Central memory CD8-positive, alpha-beta T cell (primary cell): ENCODE results near the gene CAVIN2.
A peak's percentile ranks its signal among the peaks of the same experiment; 100 is the strongest.

Experiments used
- ATAC-seq: fragments of 150-1000 bp; cut with Tn5 transposase; replicated peaks from 2 replicates; pipeline ENCODE4 v1.10.0; 2022; ENCODE audit warnings: mild to moderate bottlenecking, moderate FRiP score, moderate number of reproducible peaks; ENCODE audit not compliant: poor library complexity, severe bottlenecking; ENCODE audit errors: extremely low read depth
- DNase-seq, 2 donors: peaks; one replicate each; pipeline ENCODE4 v3.0.0; 2021; ENCODE audit warnings: low spot score in 2 of 2
- H3K27ac Mint-ChIP-seq: one replicate; pipeline ENCODE4 v1.8.0; 2022; ENCODE audit warnings: low read depth, mild to moderate bottlenecking, moderate library complexity, mixed read lengths
- H3K27me3 Mint-ChIP-seq: one replicate; pipeline ENCODE4 v1.8.0; 2022; ENCODE audit warnings: mixed read lengths
- H3K36me3 Mint-ChIP-seq: one replicate; pipeline ENCODE4 v1.8.0; 2022; ENCODE audit warnings: mild to moderate bottlenecking, moderate library complexity, mixed read lengths; ENCODE audit not compliant: insufficient read depth
- H3K4me1 Mint-ChIP-seq: one replicate; pipeline ENCODE4 v1.8.0; 2022; ENCODE audit warnings: mixed read lengths
- H3K4me3 Mint-ChIP-seq: one replicate; pipeline ENCODE4 v1.8.0; 2022; ENCODE audit warnings: mild to moderate bottlenecking, moderate library complexity, mixed read lengths
- H3K9me3 Mint-ChIP-seq: one replicate; pipeline ENCODE4 v1.8.0; 2022; ENCODE audit warnings: mixed read lengths

CAVIN2 gene, protein sequence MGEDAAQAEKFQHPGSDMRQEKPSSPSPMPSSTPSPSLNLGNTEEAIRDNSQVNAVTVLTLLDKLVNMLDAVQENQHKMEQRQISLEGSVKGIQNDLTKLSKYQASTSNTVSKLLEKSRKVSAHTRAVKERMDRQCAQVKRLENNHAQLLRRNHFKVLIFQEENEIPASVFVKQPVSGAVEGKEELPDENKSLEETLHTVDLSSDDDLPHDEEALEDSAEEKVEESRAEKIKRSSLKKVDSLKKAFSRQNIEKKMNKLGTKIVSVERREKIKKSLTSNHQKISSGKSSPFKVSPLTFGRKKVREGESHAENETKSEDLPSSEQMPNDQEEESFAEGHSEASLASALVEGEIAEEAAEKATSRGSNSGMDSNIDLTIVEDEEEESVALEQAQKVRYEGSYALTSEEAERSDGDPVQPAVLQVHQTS

DNA sequence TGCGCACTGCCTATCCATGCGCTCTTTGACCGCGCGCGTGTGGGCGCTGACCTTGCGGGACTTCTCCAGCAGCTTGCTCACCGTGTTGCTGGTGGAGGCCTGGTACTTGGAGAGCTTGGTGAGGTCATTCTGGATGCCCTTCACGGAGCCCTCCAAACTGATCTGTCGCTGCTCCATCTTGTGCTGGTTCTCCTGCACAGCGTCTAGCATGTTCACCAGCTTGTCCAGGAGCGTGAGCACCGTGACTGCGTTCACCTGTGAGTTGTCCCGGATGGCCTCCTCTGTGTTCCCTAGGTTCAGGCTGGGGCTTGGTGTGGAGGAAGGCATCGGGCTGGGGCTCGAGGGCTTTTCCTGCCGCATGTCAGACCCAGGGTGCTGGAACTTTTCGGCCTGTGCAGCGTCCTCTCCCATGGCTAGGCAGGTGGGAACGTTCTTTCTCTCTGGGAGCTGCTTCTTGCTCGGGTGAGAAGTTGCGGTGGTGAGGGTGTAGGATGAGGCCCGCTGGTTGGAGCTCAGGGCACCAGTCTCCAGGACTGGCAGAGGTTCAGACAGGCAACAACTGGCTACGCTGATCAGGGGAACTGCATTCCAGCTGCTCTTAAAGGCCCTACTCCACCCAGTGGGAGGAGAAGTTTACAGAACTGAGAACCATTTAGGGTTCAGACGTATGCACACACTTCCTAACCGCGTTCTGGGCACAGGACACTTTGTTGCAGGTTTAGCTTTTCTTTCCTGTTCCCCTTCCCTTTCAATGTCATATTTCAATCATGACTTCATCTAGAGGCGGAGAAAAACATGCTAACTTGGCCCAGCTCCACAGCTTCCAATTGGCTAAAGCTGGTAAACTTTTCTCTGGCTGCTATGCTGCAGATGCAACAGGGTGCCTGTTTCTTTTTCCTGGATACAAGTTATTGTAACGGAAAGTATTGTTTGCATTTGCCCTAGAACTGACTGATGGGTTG lies at the start of gene CAVIN2:
Gene CAVIN2, minus strand, starts transcription at position 574 of the 962 bp plus-strand sequence. Its CDS starts 163 bp downstream, at position 411.
- Mint-ChIP-seq H3K27me3 (peaks cover 85% of the 10 kb centered on the region), H3K27ac (no peak within 1 kb of the TSS), H3K4me1 (no peaks in the 10 kb centered on the region), H3K9me3 (no peaks in the 10 kb centered on the region), H3K36me3 (no peaks in the 10 kb centered on the region), H3K4me3 (no peak within 1 kb of the TSS)
- peak; percentile 28 for ATAC-seq
- no peak for DNase-seq

DNA sequence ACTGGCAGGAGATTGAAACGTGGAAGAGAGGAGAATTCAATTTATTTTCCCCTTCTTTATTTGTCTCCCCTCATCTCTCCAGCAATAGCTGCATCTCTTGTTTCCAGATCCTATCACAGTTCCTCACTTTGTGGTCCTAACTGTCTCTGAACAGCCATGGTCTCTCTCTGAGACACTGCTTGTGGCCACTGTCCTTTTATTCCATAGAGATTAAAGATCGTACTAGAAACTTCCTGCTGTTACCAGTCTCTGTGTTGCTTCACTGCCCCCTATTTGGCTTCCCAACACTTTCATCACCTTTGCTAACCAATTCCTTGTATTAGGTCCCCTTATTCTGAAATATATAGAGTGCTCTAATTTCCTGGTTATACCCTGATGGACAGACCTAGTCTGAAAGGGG lies 48.9 kb upstream of the CAVIN2 start:
- ATAC-seq, result no peak
- H3K4me3 Mint-ChIP-seq, result no peak overlapping the region
- no peaks in the 10 kb centered on the region for H3K4me1 Mint-ChIP-seq
- peaks cover 33% of the 10 kb centered on the region for H3K27me3 Mint-ChIP-seq
- H3K9me3 Mint-ChIP-seq, result no peaks in the 10 kb centered on the region
- no peak overlapping the region for H3K27ac Mint-ChIP-seq
- H3K36me3 Mint-ChIP-seq, result no peaks in the 10 kb centered on the region
- DNase-seq, result no peak

DNA sequence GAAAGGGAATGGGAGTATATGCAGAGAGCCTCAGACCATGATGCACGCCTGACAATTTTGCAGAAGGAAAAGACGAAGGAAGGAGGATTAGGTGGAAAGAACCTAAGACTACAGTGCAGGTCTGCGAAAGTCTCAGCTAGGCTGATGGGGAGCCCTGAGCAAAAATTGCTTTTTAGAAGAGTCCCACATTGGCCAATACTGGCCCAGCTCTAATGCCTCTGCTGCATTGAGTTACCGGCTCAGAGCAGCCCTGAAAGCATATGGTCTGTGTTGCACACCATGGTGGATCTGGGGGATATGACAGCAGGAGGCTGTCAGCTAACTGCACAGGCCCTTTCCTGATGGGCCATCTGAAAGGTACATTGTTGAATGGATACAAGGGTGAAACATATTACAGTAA lies 48.3 kb upstream of the CAVIN2 start:
- H3K9me3 Mint-ChIP-seq, result no peaks in the 10 kb centered on the region
- H3K27ac Mint-ChIP-seq, result no peak overlapping the region
- H3K27me3 Mint-ChIP-seq, result peaks cover 29% of the 10 kb centered on the region
- no peak for DNase-seq
- no peaks in the 10 kb centered on the region for H3K36me3 Mint-ChIP-seq
- no peak overlapping the region for H3K4me3 Mint-ChIP-seq
- no peaks in the 10 kb centered on the region for H3K4me1 Mint-ChIP-seq
- no peak for ATAC-seq

DNA sequence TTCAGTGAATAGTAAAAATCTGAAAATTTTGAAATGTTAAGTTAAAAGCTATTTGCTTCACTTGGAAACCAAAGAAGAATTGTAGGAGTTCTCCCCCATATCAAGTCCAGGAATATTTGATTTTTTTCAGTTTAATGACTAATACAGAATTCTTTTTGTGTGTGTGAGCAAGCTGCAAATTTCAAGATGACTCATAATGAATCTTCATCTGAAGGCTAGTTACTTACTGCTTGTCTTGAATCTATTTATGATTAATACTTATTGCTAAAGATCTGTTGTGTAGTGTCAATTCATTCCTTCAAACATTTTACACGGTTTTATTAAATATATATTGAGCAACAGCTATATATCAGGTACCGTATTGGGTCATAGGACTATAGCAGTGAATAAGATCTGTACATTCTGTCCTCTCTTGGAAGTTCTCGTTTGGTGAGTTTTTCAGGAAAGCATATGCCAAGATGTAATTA lies 47.8 kb upstream of the CAVIN2 start:
- H3K4me1 Mint-ChIP-seq, result no peaks in the 10 kb centered on the region
- DNase-seq (no peak), ATAC-seq (no peak)
- H3K4me3 Mint-ChIP-seq, result no peak overlapping the region
- H3K27ac Mint-ChIP-seq, result no peak overlapping the region
- no peaks in the 10 kb centered on the region for H3K36me3 Mint-ChIP-seq
- no peaks in the 10 kb centered on the region for H3K9me3 Mint-ChIP-seq
- peaks cover 30% of the 10 kb centered on the region for H3K27me3 Mint-ChIP-seq

DNA sequence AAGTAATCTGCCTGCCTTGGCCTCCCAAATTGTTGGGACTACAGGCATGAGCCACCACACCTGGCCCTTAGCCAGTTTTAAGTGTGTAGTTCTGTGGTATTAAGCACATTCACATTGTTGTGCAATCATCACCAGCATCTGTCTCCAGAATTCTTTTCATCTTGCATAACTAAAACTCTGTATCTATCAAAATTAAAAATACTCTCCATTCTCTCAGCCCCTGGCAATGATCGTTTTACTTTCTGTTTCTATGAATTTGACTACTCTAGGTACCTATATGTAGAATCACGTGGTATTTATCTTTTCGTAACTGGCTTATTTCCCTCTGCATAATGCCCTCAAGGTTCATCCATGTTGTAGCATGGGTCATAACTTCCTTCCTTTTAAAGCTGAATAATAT lies 45.5 kb upstream of the CAVIN2 start:
- DNase-seq (no peak), ATAC-seq (no peak)
- Mint-ChIP-seq H3K27me3 (peaks cover 34% of the 10 kb centered on the region), H3K4me3 (no peak overlapping the region), H3K9me3 (no peaks in the 10 kb centered on the region), H3K36me3 (no peaks in the 10 kb centered on the region), H3K4me1 (no peaks in the 10 kb centered on the region), H3K27ac (no peak overlapping the region)

DNA sequence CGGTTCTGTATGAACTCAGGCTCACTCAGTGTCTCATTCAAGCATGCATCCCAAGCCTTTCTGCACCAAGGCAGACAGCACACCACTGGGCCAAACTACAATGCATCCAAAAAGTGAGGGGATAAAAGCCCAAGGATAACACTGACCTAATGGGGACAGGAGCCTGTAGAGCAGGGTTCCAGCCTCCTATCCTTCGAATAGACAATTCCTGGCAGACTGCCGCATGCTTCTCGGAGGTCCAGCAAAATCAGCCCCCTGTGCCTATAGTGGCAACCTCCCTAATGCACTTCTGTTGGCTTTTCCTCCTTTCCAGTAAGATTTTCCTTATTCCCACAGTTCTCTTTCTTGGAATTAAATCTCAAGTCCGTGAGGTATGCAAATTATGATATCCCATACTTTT lies 44.8 kb upstream of the CAVIN2 start:
- DNase-seq, result no peak
- no peak for ATAC-seq
- H3K27ac Mint-ChIP-seq, result no peak overlapping the region
- no peaks in the 10 kb centered on the region for H3K36me3 Mint-ChIP-seq
- H3K9me3 Mint-ChIP-seq, result no peaks in the 10 kb centered on the region
- H3K4me1 Mint-ChIP-seq, result no peaks in the 10 kb centered on the region
- peaks cover 34% of the 10 kb centered on the region for H3K27me3 Mint-ChIP-seq
- H3K4me3 Mint-ChIP-seq, result no peak overlapping the region

DNA sequence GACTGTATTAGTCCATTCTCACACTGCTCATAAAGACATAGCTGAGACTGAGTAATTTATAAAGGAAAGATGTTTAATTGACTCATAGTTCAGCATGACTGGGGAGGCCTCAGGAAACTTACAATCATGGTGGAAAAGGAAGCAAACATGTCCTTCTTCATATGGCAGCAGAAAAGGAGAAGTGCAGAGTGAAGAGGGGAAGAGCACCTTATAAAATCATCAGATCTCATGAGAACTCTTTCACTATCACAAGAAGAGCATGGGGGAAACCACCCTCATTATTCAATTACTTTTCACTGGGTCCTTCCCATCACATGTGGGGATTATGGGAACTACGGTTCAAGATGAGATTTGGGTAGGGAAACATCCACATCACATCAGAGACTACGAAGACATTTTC lies 43.0 kb upstream of the CAVIN2 start:
- Mint-ChIP-seq H3K27ac (no peak overlapping the region), H3K27me3 (peaks cover 34% of the 10 kb centered on the region), H3K36me3 (no peaks in the 10 kb centered on the region)

DNA sequence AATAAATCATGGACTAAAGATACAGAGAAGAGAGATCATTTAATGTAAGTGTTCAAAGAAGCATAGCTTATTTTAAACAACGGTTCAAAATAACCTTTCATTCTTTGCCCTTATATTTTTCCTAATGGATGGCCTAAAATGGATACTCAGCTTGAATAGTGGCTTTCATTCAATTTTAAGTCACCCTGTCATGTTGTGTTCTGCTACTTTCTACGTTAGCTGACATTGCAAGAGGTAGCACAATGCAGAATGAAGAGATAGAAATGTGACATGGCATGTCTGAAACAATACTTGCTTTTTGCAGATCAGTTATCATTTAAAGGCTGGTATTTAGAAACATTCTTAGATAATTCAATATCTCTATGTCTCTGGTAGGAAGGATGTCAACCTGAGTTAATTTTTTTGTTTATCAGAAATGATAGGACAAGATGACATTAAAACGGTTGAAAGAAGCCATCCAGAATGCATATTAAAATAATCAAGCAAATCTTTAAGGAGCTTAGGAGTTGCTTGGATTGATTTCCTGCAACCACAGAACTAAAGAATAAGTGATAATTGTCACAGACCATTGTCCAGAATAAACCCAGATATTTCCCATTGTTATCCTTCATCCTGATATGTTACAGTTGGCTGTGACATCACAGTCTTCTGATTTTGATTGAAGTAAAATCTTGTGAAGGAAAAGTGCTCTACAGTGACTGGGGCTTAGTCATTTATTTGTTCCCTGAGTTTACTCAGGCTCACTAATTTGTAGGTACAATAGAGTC lies 41.7 kb upstream of the CAVIN2 start:
- peaks cover 34% of the 10 kb centered on the region for H3K27me3 Mint-ChIP-seq
- H3K36me3 Mint-ChIP-seq, result no peaks in the 10 kb centered on the region
- H3K4me1 Mint-ChIP-seq, result no peaks in the 10 kb centered on the region
- no peaks in the 10 kb centered on the region for H3K9me3 Mint-ChIP-seq
- no peak overlapping the region for H3K27ac Mint-ChIP-seq
- no peak for DNase-seq
- ATAC-seq, result no peak
- H3K4me3 Mint-ChIP-seq, result no peak overlapping the region

More for the DNA sequence above, 43.0 kb upstream of the CAVIN2 start:
- no peaks in the 10 kb centered on the region for H3K9me3 Mint-ChIP-seq
- H3K4me1 Mint-ChIP-seq, result no peaks in the 10 kb centered on the region
- H3K4me3 Mint-ChIP-seq, result no peak overlapping the region
- ATAC-seq, result no peak
- no peak for DNase-seq

DNA sequence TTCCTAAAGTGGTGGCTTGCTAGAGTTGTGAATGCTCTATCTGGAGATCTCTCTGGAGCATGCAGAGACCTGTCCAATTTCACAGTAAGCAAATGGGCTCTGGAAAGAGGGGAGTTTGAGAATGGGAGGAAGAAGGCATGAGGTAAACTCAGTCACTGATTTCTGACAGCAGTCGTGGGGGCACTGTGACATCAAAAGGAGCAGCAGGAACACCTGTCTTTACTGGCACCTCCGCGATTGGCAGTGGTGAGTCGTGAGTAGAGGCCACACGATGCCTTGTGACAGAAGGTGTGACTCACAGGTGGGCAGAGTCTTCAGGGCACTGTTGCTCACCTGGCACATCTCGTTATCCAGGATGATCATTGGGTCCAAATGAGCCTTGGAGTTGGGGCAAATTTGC lies 38.8 kb upstream of the CAVIN2 start:
- Mint-ChIP-seq H3K27me3 (peaks cover 11% of the 10 kb centered on the region), H3K27ac (no peak overlapping the region), H3K36me3 (no peaks in the 10 kb centered on the region), H3K9me3 (no peaks in the 10 kb centered on the region), H3K4me1 (no peaks in the 10 kb centered on the region), H3K4me3 (no peak overlapping the region)
- DNase-seq (no peak), ATAC-seq (no peak)

DNA sequence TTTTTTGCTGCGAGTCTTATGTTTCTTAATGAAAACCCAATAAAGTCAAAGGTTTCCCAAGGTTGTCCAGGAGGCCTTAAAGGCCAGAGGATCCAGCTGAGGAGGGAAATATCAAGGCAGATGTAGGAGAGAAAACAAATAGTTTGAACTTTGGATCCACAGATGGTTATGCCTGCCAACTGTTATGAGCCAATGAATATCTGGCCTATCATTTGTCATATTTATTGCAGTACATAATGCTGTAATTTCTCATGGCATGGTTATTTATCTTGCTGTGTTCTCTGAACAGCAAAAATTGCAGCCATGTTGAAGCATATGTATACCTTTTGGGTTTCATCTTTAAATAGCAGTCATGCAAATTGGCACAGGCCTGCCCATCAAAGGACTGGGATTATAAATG lies 38.2 kb upstream of the CAVIN2 start:
- no peak overlapping the region for H3K4me3 Mint-ChIP-seq
- ATAC-seq (no peak), DNase-seq (no peak)
- H3K4me1 Mint-ChIP-seq, result no peaks in the 10 kb centered on the region
- no peak overlapping the region for H3K27ac Mint-ChIP-seq
- H3K27me3 Mint-ChIP-seq, result peaks cover 15% of the 10 kb centered on the region
- H3K9me3 Mint-ChIP-seq, result no peaks in the 10 kb centered on the region
- H3K36me3 Mint-ChIP-seq, result no peaks in the 10 kb centered on the region

DNA sequence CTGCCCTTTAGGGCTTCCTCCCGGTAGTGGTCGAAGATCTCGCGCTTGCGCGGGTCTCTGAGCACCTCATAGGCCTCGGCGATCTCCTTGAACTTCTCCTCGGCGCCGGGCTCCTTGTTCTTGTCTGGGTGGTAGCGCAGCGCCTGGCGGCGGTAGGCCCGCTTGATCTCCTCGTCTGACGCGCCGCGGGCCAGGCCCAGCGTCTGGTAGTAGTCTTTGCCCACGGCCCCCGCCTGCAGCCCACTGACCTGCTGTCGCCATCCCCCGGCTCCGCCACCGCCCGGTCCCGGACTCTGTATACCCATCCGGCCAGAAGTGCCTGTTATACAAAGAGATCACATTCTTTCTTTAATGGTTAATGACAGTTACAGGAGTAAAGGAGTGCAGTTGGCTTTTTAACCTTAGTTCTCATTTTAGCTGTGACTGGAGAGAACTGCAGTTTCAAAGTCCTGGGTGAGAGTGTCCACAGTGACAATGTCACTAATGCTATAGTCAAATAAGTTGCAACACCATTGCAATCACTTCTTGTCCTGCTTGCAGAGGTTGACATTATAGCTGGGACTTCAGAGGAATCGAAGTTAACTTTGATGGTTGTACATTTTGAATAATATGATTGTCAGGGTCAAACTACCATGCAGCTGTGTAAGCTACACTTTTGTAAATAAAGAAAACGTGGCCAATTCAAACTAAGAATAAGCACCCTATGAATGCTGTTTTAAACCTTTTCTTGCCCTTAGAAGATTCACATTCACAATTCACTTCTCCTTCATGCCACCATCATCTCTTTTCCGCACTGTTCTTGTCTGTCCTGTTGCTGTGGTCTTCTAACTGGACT lies 35.3 kb upstream of the CAVIN2 start:
- H3K9me3 Mint-ChIP-seq, result no peaks in the 10 kb centered on the region
- peaks cover 2% of the 10 kb centered on the region for H3K36me3 Mint-ChIP-seq
- H3K27me3 Mint-ChIP-seq, result peaks cover 19% of the 10 kb centered on the region
- no peak for DNase-seq
- no peaks in the 10 kb centered on the region for H3K4me1 Mint-ChIP-seq
- ATAC-seq, result no peak
- H3K27ac Mint-ChIP-seq, result no peak overlapping the region
- no peak overlapping the region for H3K4me3 Mint-ChIP-seq
